Brain microvascular endothelial cell (primary cell): ENCODE data around the gene AKAP13.

ENCODE experiments used
- DNase-seq: peaks from one replicate; pipeline ENCODE4 v3.0.0-alpha.2; 2020
- H3K27ac ChIP-seq: fragments of 250-450 bp; sonication (Bioruptor Pico); 2 replicates; pipeline ENCODE4 v1.5.1; 2020; ENCODE audit warnings: mild to moderate bottlenecking, moderate library complexity
- H3K27me3 ChIP-seq: fragments of 250-450 bp; sonication (Bioruptor Pico); replicated peaks from 2 replicates; pipeline ENCODE4 v1.5.1; 2020; ENCODE audit warnings: mild to moderate bottlenecking
- H3K36me3 ChIP-seq: fragments of 250-450 bp; sonication (Bioruptor Pico); replicated peaks from 2 replicates; pipeline ENCODE4 v1.5.1; 2020; ENCODE audit warnings: mild to moderate bottlenecking
- H3K4me3 ChIP-seq: 2 replicates; pipeline ENCODE4 v1.5.1; 2011; ENCODE audit warnings: low read depth, mild to moderate bottlenecking, control low read depth, low read length, moderate library complexity
- CTCF ChIP-seq: IDR thresholded peaks from 2 replicates; pipeline ENCODE4 v1.5.1; 2011; ENCODE audit warnings: low read depth, mild to moderate bottlenecking, moderate library complexity, low read length, control low read depth, inconsistent platforms; ENCODE audit errors: missing control alignments
- in situ Hi-C: cut with HindIII; loops from 2 replicates; pipeline ENCODE4 v1.10.0; 2017; ENCODE audit warnings: low sequenced_read_pairs, low pct_ligation_motif_present

The AKAP13 gene

GRCh38 chr15:85761635-85762034 is 381.2 kb downstream of the AKAP13 start:
- no peak overlapping the region for H3K27ac ChIP-seq
- no peaks in the 10 kb centered on the region for H3K36me3 ChIP-seq
- DNase-seq, result no peak
- H3K4me3 ChIP-seq, result no peak overlapping the region
- no peak for TF ChIP-seq CTCF
- no peaks in the 10 kb centered on the region for H3K27me3 ChIP-seq
- in situ Hi-C loops, result no loop called here

- in situ Hi-C loops, result no loop called here
- H3K27ac ChIP-seq, result no peak overlapping the region
- no peak overlapping the region for H3K4me3 ChIP-seq
- TF ChIP-seq CTCF, result no peak
- no peaks in the 10 kb centered on the region for H3K36me3 ChIP-seq
- no peaks in the 10 kb centered on the region for H3K27me3 ChIP-seq
- no peak for DNase-seq
Measured at GRCh38 chr15:85762039-85762755, 381.8 kb downstream of the AKAP13 start.

- no peak overlapping the region for H3K27ac ChIP-seq
- no peak for DNase-seq
- no peaks in the 10 kb centered on the region for H3K27me3 ChIP-seq
- no peak for TF ChIP-seq CTCF
- no peak overlapping the region for H3K4me3 ChIP-seq
- H3K36me3 ChIP-seq, result no peaks in the 10 kb centered on the region
- in situ Hi-C loops, result no loop called here
Measured at GRCh38 chr15:85762756-85763127, 382.3 kb downstream of the AKAP13 start.

- Histone ChIP-seq H3K27me3 (no peaks in the 10 kb centered on the region), H3K27ac (no peak overlapping the region), H3K36me3 (no peaks in the 10 kb centered on the region), H3K4me3 (no peak overlapping the region)
- no peak for DNase-seq
- in situ Hi-C loops, result no loop called here
- no peak for TF ChIP-seq CTCF
Measured at GRCh38 chr15:85763157-85763556, 382.8 kb downstream of the AKAP13 start.

- no peak overlapping the region for H3K4me3 ChIP-seq
- no peak overlapping the region for H3K27ac ChIP-seq
- no peaks in the 10 kb centered on the region for H3K36me3 ChIP-seq
- in situ Hi-C loops, result no loop called here
- TF ChIP-seq CTCF, result no peak
- no peaks in the 10 kb centered on the region for H3K27me3 ChIP-seq
- DNase-seq, result no peak
Measured at GRCh38 chr15:85763673-85764633, 383.6 kb downstream of the AKAP13 start.
